Stimulated activated CD4-positive, alpha-beta T cell treated with anti-CD3 and anti-CD28 coated beads, Interleukin-12 subunit alpha, Interleukin-12 subunit beta, amount 100 ng/mL, for 24 hours (primary cell): ENCODE measurements around the gene DNM2.

Experiments
- DNase-seq, 2 experiments: peaks; one replicate each; pipeline ENCODE4 v3.0.0-alpha.2; 2020; ENCODE audit warnings: low read depth in 2 of 2

DNM2 gene

GRCh38 chr19:10776900-10777650, 59.2 kb downstream of the DNM2 start:
- no peak for DNase-seq

- no peak for DNase-seq
Measured at GRCh38 chr19:10780368-10780767, 62.5 kb downstream of the DNM2 start.

GRCh38 chr19:10782795-10783194, 64.9 kb downstream of the DNM2 start:
- DNase-seq: no peak

- no peak for DNase-seq
Measured at GRCh38 chr19:10784257-10784656, 66.4 kb downstream of the DNM2 start.

GRCh38 chr19:10788146-10788545, 70.3 kb downstream of the DNM2 start:
- no peak for DNase-seq

GRCh38 chr19:10789866-10790265, 72.0 kb downstream of the DNM2 start:
- DNase-seq: no peak

- DNase-seq: no peak
Measured at GRCh38 chr19:10796653-10797052, 78.8 kb downstream of the DNM2 start.

- peak in 1 of 2 experiments; percentile 8 for DNase-seq
Measured at GRCh38 chr19:10797078-10797477, 79.2 kb downstream of the DNM2 start.

GRCh38 chr19:10797541-10798256, 79.8 kb downstream of the DNM2 start:
- DNase-seq: peak; percentile 72 to 84

GRCh38 chr19:10800488-10800887, 82.6 kb downstream of the DNM2 start:
- DNase-seq: no peak

GRCh38 chr19:10802479-10802878, 84.6 kb downstream of the DNM2 start:
- DNase-seq: no peak

GRCh38 chr19:10803252-10803651, 85.4 kb downstream of the DNM2 start:
- DNase-seq: no peak

- DNase-seq: no peak
Measured at GRCh38 chr19:10805065-10805757, 87.3 kb downstream of the DNM2 start.

- no peak for DNase-seq
Measured at GRCh38 chr19:10805758-10806247, 87.9 kb downstream of the DNM2 start.

- DNase-seq: no peak
Measured at GRCh38 chr19:10808937-10809649, 91.2 kb downstream of the DNM2 start.

GRCh38 chr19:10809651-10810285, 91.9 kb downstream of the DNM2 start:
- no peak for DNase-seq

- DNase-seq: no peak
Measured at GRCh38 chr19:10811391-10812111, 93.7 kb downstream of the DNM2 start.

- no peak for DNase-seq
Measured at GRCh38 chr19:10812196-10812595, 94.3 kb downstream of the DNM2 start.

- DNase-seq: peak in 1 of 2 experiments; percentile 25
Measured at GRCh38 chr19:10812902-10813404, 95.1 kb downstream of the DNM2 start.

GRCh38 chr19:10815007-10815536, 97.2 kb downstream of the DNM2 start:
- no peak for DNase-seq
